GM12878 (cell line): ENCODE measurements around the gene TGIF2. TPM values are rescaled to one million over a fixed set of nuclear protein-coding genes. Genes with fewer than 3 reads are reported as not detected.

Experiments
- ATAC-seq: fragments of 200-7000 bp; cut with Tn5 transposase; 3 replicates; pipeline ENCODE4 v1.9.1; 2020; ENCODE audit warnings: mild to moderate bottlenecking, moderate library complexity
- BruUV-seq: library from RNA; stranded (reverse); fragments of 400-500 nt; replicated peaks from 2 replicates; lab custom pipeline; 2021; lab: Mats Ljungman, UMichigan
- CTCF ChIA-PET: fragments of 300-600 bp; sonication (Branson Sonifier 250); formaldehyde crosslinking; extraction: SDS; loops from one replicate; lab custom pipeline; 2021; ENCODE audit warnings: inconsistent platforms; lab: Yijun Ruan, JAX
- POLR2A ChIA-PET: fragments of 350-600 bp; formaldehyde crosslinking; extraction: SDS; loops from one replicate; lab custom pipeline; 2021; ENCODE audit warnings: inconsistent platforms; lab: Charles Lee
- RAD21 ChIA-PET: fragments of 300-600 bp; sonication (Branson Sonifier 250); formaldehyde crosslinking; loops from one replicate; lab custom pipeline; 2023; ENCODE audit warnings: antibody characterized with exemption; ENCODE audit not compliant: unreplicated experiment; lab: Charles Lee
- SMC1A ChIA-PET: fragments of 300-600 bp; sonication (Branson Sonifier 250); formaldehyde crosslinking; loops from one replicate; lab custom pipeline; 2023; ENCODE audit not compliant: unreplicated experiment, uncharacterized antibody; lab: Charles Lee
- DNase-seq: peaks from one replicate; pipeline ENCODE4 v3.0.0-alpha.2; 2011; ENCODE audit warnings: low read depth, low spot score
- FAIRE-seq: peaks from 3 replicates; lab custom pipeline; 2011; peaks lifted over from hg19 to GRCh38; lab: Jason Lieb, UNC
- H2AFZ ChIP-seq: 2 replicates; pipeline ENCODE4 v1.6.0; 2011; ENCODE audit warnings: low read depth, low read length, control low read depth; ENCODE audit not compliant: control insufficient read depth
- H3K27ac ChIP-seq: 2 replicates; pipeline ENCODE4 v1.5.1; 2011; ENCODE audit warnings: control low read depth; ENCODE audit not compliant: control insufficient read depth, insufficient read depth
- H3K27me3 ChIP-seq, 2 experiments: replicated peaks in 1 of 2; 2 replicates each; pipeline versions ENCODE4 v1.6.0 to v1.6.1; 2011; ENCODE audit warnings: low read length in 1 of 2; ENCODE audit not compliant: control insufficient read depth in 2 of 2, insufficient read depth in 2 of 2
- H3K36me3 ChIP-seq, 2 experiments: 2 replicates each; pipeline ENCODE4 v1.5.1; 2011; ENCODE audit warnings: low read length in 1 of 2; ENCODE audit not compliant: control insufficient read depth in 2 of 2, insufficient read depth in 2 of 2
- H3K4me1 ChIP-seq: 2 replicates; pipeline ENCODE4 v1.6.1; 2011; ENCODE audit warnings: mild to moderate bottlenecking, low read length, moderate library complexity, mixed read lengths; ENCODE audit not compliant: control insufficient read depth, insufficient read depth
- H3K4me2 ChIP-seq: 2 replicates; pipeline ENCODE4 v1.6.0; 2011; ENCODE audit warnings: control low read depth; ENCODE audit not compliant: control insufficient read depth, insufficient read depth
- H3K4me3 ChIP-seq: fragments of 200-600 bp; sonication (generic); 2 replicates; pipeline ENCODE4 v1.5.1; 2016
- H3K79me2 ChIP-seq: 2 replicates; pipeline ENCODE4 v1.6.0; 2011; ENCODE audit warnings: low read length; ENCODE audit not compliant: control insufficient read depth, insufficient read depth
- H3K9ac ChIP-seq: 2 replicates; pipeline ENCODE4 v1.8.0; 2011; ENCODE audit warnings: low read length, control low read depth, mixed read lengths; ENCODE audit not compliant: control insufficient read depth, insufficient read depth
- H3K9me3 ChIP-seq: replicated peaks from 3 replicates; pipeline ENCODE4 v1.5.1; 2011; ENCODE audit warnings: mild to moderate bottlenecking, low read length; ENCODE audit not compliant: control insufficient read depth, insufficient read depth
- H4K20me1 ChIP-seq: 2 replicates; pipeline ENCODE4 v1.6.0; 2011; ENCODE audit not compliant: control insufficient read depth, insufficient read depth
- BACH1 ChIP-seq: fragments of 450-650 bp; IDR thresholded peaks from 2 replicates; pipeline ENCODE4 v1.6.1; 2017; ENCODE audit warnings: mild to moderate bottlenecking, borderline replicate concordance
- BHLHE40 ChIP-seq, 2 experiments: fragments of 450-650 bp in 1 of 2; IDR thresholded peaks; 2 replicates each; pipeline ENCODE4 v1.6.1; 2011 to 2017; ENCODE audit warnings: low read depth in 2 of 2, borderline replicate concordance in 1 of 2, improper control_type of control experiment in 1 of 2, low read length in 1 of 2, mild to moderate bottlenecking in 1 of 2
- CBX5 ChIP-seq: sonication (generic); IDR thresholded peaks from 2 replicates; pipeline ENCODE4 v1.6.1; 2016; ENCODE audit warnings: low read depth, moderate library complexity, mild to moderate bottlenecking, inconsistent platforms
- CREM ChIP-seq: IDR thresholded peaks from 2 replicates; pipeline ENCODE4 v1.6.1; 2014; ENCODE audit warnings: antibody characterized with exemption, low read depth
- EP300 ChIP-seq, 2 experiments: fragments of 150-350 bp in 1 of 2; IDR thresholded peaks; 2 replicates each; pipeline ENCODE4 v1.6.1; 2011 to 2012; ENCODE audit warnings: low read depth in 2 of 2, low read length in 2 of 2, borderline replicate concordance in 1 of 2, improper control_type of control experiment in 1 of 2, inconsistent platforms in 1 of 2; ENCODE audit not compliant: control insufficient read depth in 1 of 2
- ESRRA ChIP-seq: IDR thresholded peaks from 2 replicates; pipeline ENCODE4 v1.6.1; 2012; ENCODE audit warnings: mild to moderate bottlenecking, low read length, improper control_type of control experiment
- HDAC2 ChIP-seq: fragments of 200-600 bp; sonication (generic); IDR thresholded peaks from 2 replicates; pipeline ENCODE4 v1.6.1; 2017
- HDGF ChIP-seq: fragments of 450-650 bp; IDR thresholded peaks from 2 replicates; pipeline ENCODE4 v1.6.1; 2016; ENCODE audit warnings: antibody characterized with exemption
- IRF4 ChIP-seq: IDR thresholded peaks from 2 replicates; pipeline ENCODE4 v1.6.1; 2011; ENCODE audit warnings: low read depth, low read length
- JUND ChIP-seq: IDR thresholded peaks from 2 replicates; pipeline ENCODE4 v1.6.1; 2012; ENCODE audit warnings: low read depth, mild to moderate bottlenecking, low read length, improper control_type of control experiment, moderate library complexity
- KLF5 ChIP-seq: fragments of 450-650 bp; IDR thresholded peaks from 2 replicates; pipeline ENCODE4 v1.6.1; 2014; ENCODE audit warnings: mild to moderate bottlenecking; ENCODE audit not compliant: partially characterized antibody
- MEF2B ChIP-seq: fragments of 450-650 bp; IDR thresholded peaks from 2 replicates; pipeline ENCODE4 v1.6.1; 2018; ENCODE audit warnings: mild to moderate bottlenecking, moderate library complexity; ENCODE audit not compliant: partially characterized antibody, poor library complexity, severe bottlenecking
- NFXL1 ChIP-seq: fragments of 450-650 bp; IDR thresholded peaks from 2 replicates; pipeline ENCODE4 v1.6.1; 2017; ENCODE audit warnings: antibody characterized with exemption, mild to moderate bottlenecking, borderline replicate concordance
- POLR2A ChIP-seq: IDR thresholded peaks from 2 replicates; pipeline ENCODE4 v1.6.1; 2011; ENCODE audit warnings: low read depth, mild to moderate bottlenecking, low read length
- RCOR1 ChIP-seq: conservative IDR thresholded peaks from 2 replicates; pipeline ENCODE4 v1.6.1; 2012; ENCODE audit warnings: low read depth, low read length, improper control_type of control experiment
- RFX5 ChIP-seq: IDR thresholded peaks from 2 replicates; pipeline ENCODE4 v1.6.1; 2011; ENCODE audit warnings: low read depth, low read length, improper control_type of control experiment
- SREBF2 ChIP-seq: IDR thresholded peaks from 2 replicates; pipeline ENCODE4 v1.6.1; 2012; ENCODE audit warnings: mild to moderate bottlenecking, low read length
- STAT3 ChIP-seq: IDR thresholded peaks from 2 replicates; pipeline ENCODE4 v1.6.1; 2011; ENCODE audit warnings: low read depth, low read length, improper control_type of control experiment
- WGBS: methylation state at CpG from one replicate; pipeline ENCODE4 v1.1.6; 2016; ENCODE audit warnings: low lambda C conversion rate; ENCODE audit not compliant: insufficient replicate concordance, insufficient coverage; ENCODE audit errors: missing lambda C conversion rate; 5-methylcytosine and 5-hydroxymethylcytosine counted together
- in situ Hi-C: fragments of 300-500 bp; cut with MboI; formaldehyde crosslinking; loops from 9 replicates; pipeline ENCODE4 v1.14.3; 2018; ENCODE audit warnings: mixed read lengths
- intact Hi-C: fragments of 100-400 bp; cut with micrococcal nuclease; formaldehyde crosslinking; loops from one replicate; pipeline ENCODE4 v1.14.2; 2022; ENCODE audit not compliant: unreplicated experiment
- polyA plus RNA-seq, 11 experiments: library from polyadenylated mRNA; depleted of rRNA in 4 of 11; unstranded in 6 of 11; stranded (reverse) in 5 of 11; fragments of >200 nt; fragmentation: Nextera tagmentation in 4 of 11; fragmentation: Illumina TruSeq in 1 of 11; extraction: Ambion mirVana in 4 of 11; extraction: Trizol in 1 of 11; gene quantifications; 1 replicate in 1 of 11; 2 replicates in 10 of 11; pipeline versions ENCODE4 v1.2.1 to v1.2.3, GENCODE V29; 2011 to 2016; ENCODE audit warnings: inconsistent platforms in 2 of 11, missing spikeins in 2 of 11, low read depth in 1 of 11
- total RNA-seq, 4 experiments: library from RNA; depleted of rRNA in 3 of 4; stranded (reverse); fragments of >200 nt in 3 of 4; fragmentation: Illumina TruSeq in 1 of 4; extraction: Trizol in 1 of 4; gene quantifications; 2 replicates each; pipeline versions ENCODE4 v1.2.1 to v1.2.3, GENCODE V29; 2013 to 2021
- TF ChIP-seq, protein P1 (sequence below): fragments of 450-650 bp; conservative IDR thresholded peaks from 2 replicates; pipeline ENCODE4 v1.6.1; 2017; ENCODE audit warnings: mild to moderate bottlenecking, moderate library complexity
- TF ChIP-seq, protein P2 (sequence below): IDR thresholded peaks from 2 replicates; pipeline ENCODE4 v1.6.1; 2012; ENCODE audit warnings: low read depth, low read length, improper control_type of control experiment

TGIF2 gene
- total and polyA plus RNA-seq, 10 of the 15 experiments (the other 5 are each of a cell fraction or from before 2014, with no cell fraction given) = 13.1 to 47.1 (median 36.6) TPM

DNA sequence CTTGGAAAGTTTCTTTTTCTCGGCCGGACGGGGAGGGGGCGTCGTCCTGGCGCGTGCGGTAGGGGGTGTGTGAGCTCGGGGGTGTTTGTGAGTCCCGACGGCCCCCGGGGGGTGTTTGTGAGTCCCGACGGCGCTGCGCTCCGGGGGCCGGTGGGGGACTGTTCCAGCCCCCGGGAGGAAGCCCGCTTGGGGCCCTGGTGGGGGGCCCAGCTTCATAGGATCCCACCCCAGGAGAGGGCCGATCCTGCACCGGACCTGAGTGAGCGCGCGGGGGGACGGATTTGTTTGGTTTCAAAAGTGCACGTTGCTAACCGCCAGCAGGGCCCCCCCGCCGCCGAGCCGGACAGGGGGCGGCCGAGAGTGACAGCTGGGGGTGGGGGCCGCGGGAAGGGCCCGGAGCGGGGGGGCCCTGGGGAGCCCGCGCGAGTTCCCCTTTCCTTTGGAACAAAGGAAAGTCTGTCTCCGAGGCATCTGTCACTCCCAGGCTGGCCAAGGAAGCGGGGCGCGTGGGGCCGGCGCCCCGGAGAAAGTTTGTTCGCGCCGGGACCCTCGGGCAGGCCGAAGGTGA, 485 bp downstream of the TGIF2 start (continued):
- peak; percentile 18; the same call in 1 of the 2 replicates for TF ChIP-seq POLR2A
- no peak for TF ChIP-seq JUND
- TF ChIP-seq IRF4 = no peak
- no peak for TF ChIP-seq CBX5

DNA sequence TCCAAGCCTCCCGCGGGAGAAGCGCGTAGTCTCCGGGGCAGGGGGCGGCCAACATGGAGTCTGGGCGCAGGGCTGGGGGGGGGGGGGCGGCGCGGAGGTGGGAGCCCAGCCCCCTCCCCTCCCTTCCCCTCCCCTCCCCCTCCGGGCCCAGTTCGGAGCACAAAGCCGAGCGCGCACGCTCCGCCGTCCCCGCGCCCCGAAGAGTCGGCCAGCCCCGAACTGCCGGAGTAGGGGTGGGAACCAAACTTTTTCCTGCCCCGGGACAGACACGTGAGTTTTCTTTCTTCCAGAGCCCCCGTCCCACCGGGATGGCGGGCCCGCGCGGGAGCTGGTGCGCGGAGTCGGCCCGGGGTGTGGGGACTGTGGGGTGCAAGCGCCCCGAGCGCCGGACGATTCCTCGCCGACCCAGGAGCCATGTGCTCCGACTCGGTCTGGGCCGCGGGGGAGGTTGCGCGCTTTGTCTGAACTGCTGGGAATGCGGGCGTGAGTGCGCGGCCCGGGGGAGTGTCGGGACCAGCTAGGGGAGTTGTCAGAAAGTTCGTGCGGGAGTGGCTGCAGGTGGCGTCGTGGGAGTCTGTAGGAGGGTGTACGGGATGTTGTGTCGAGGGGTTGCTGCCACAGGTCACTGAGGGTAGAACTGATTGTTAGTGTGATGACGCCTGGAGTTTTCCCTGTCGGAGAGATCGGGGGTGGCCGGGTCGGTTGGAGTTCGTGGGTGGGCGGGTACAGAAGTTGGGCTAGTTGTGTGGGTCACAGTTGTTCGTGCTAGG, 1.2 kb downstream of the TGIF2 start:
- H3K4me3 ChIP-seq = peak overlapping the region; percentile 94
- ChIA-PET POLR2A (interaction anchor here (0.6 to 10.1 kb wide), 8 partner anchors 11 to 521 kb away, joined by 3 to 87 read pairs (median 30); partner anchors contain the start of genes RAB5IF and RBL1), CTCF (interaction anchor here (1.0 to 9.0 kb wide), 6 partner anchors 10 to 293 kb away, joined by 3 to 94 read pairs (median 19); partner anchors contain the start of gene RAB5IF), RAD21 (interaction anchor here (1.2 to 9.0 kb wide), 6 partner anchors 11 to 36 kb away, joined by 3 to 93 read pairs (median 8); partner anchors contain the start of gene RAB5IF), SMC1A (interaction anchor here (0.6 to 8.2 kb wide), 4 partner anchors 14 to 893 kb away, joined by 3 to 98 read pairs (median 43); partner anchors contain the start of gene RAB5IF)
- H3K9me3 ChIP-seq = no peaks in the 10 kb centered on the region
- H3K9ac ChIP-seq = peak overlapping the region; percentile 97
- intact Hi-C loops = loop anchor here (2.0 to 10.0 kb wide), 2 partner anchors 20 to 110 kb away; no protein-coding TSS in a partner anchor
- peaks cover 54% of the 10 kb centered on the region for H3K79me2 ChIP-seq
- peak overlapping the region; percentile 96 for H3K27ac ChIP-seq
- peaks cover 5% of the 10 kb centered on the region for H3K4me1 ChIP-seq
- H2AFZ ChIP-seq = peak overlapping the region; percentile 24
- DNase-seq (no peak), ATAC-seq (peak; percentile 41), FAIRE-seq (no peak)
- peaks cover 8% of the 10 kb centered on the region; the same call in 1 of the 2 replicates for H4K20me1 ChIP-seq
- in situ Hi-C loops = no loop called here
- peak overlapping the region; percentile 94 for H3K4me2 ChIP-seq
- WGBS = under 1% methylated on average over 48 of the region's 69 CpGs
- H3K27me3 ChIP-seq = no peaks in the 10 kb centered on the region
- BruUV-seq = no TSS peak
- H3K36me3 ChIP-seq = peaks cover 7 to 10% of the 10 kb centered on the region in 2 experiments; a peak in 3 of 4 replicates
- no peak for TF ChIP-seq HDAC2
- TF ChIP-seq STAT3 = no peak
- no peak for TF ChIP-seq KLF5
- TF ChIP-seq NFXL1 = no peak
- 0 out of 2 replicates have a peak, but pooled peaks have one; percentile 41 for TF ChIP-seq IRF4
- TF ChIP-seq, protein P1, sequence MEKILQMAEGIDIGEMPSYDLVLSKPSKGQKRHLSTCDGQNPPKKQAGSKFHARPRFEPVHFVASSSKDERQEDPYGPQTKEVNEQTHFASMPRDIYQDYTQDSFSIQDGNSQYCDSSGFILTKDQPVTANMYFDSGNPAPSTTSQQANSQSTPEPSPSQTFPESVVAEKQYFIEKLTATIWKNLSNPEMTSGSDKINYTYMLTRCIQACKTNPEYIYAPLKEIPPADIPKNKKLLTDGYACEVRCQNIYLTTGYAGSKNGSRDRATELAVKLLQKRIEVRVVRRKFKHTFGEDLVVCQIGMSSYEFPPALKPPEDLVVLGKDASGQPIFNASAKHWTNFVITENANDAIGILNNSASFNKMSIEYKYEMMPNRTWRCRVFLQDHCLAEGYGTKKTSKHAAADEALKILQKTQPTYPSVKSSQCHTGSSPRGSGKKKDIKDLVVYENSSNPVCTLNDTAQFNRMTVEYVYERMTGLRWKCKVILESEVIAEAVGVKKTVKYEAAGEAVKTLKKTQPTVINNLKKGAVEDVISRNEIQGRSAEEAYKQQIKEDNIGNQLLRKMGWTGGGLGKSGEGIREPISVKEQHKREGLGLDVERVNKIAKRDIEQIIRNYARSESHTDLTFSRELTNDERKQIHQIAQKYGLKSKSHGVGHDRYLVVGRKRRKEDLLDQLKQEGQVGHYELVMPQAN = peak; percentile 63
- TF ChIP-seq BACH1 = peak; percentile 44; the same call in 1 of the 2 replicates
- TF ChIP-seq, protein P2, sequence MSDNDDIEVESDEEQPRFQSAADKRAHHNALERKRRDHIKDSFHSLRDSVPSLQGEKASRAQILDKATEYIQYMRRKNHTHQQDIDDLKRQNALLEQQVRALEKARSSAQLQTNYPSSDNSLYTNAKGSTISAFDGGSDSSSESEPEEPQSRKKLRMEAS = peak; percentile 20; the same call in 1 of the 2 replicates
- peak; percentile 91 for TF ChIP-seq HDGF
- 0 out of 2 replicates have a peak, but pooled peaks have one; percentile 2 for TF ChIP-seq CREM
- TF ChIP-seq RFX5 = no peak
- no peak for TF ChIP-seq EP300 (IDR thresholded peaks at IDR 0.05; ENCODE audit: borderline replicate concordance in 1 of 2, control insufficient read depth in 1 of 2, low read depth in 2 of 2, low read length in 2 of 2)
- no peak for TF ChIP-seq JUND
- TF ChIP-seq ESRRA = no peak
- TF ChIP-seq BHLHE40 (IDR thresholded peaks at IDR 0.05; ENCODE audit: borderline replicate concordance in 1 of 2, low read depth in 2 of 2, low read length in 1 of 2) = peak in 1 of 2 experiments; percentile 55; a peak in 2 of 4 replicates
- no peak for TF ChIP-seq RCOR1
- TF ChIP-seq MEF2B = no peak
- no peak for TF ChIP-seq SREBF2
